Hypothalamus (tissue), 51 donors: ENCODE data around the gene IMMT.
"Not testable (repeated sequence)": the region's sequence is repeated elsewhere in the genome, so short reads cannot be mapped to it uniquely, and the experiment has no call there.

Experiments used
- DNase-seq, 51 donors: peaks; one replicate each; lab custom pipeline; 2025; lab: John Stamatoyannopoulos, UW

Gene IMMT

GRCh38 chr2:86202702-86203101 is 7.4 kb upstream of the IMMT start:
- DNase-seq = no peak

- no peak for DNase-seq
Observed at GRCh38 chr2:86202336-86202692, 7.1 kb upstream of the IMMT start.

GRCh38 chr2:86201671-86202335 is 6.5 kb upstream of the IMMT start:
- peak in 1 of 51 donors; percentile 14 for DNase-seq

- DNase-seq = not testable (repeated sequence)
Observed at GRCh38 chr2:86200564-86200963, 5.3 kb upstream of the IMMT start.

DNA sequence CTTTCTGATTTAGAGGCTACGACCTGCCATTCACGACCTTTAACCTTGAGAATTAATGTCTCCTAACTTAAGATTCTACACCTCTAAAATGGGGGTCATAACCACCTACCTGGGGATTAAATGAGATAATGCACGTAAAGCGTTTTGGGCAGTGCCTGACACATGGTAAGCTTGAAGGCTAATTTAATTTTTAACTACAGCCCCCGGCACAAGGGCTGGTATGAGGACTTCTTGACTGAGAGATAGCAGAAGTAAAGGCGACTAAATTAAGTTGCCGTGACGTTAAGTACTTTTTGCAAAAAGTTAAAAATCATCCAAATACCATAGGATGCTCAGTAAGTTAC is 4.5 kb upstream of the IMMT start:
- DNase-seq = no peak

DNA sequence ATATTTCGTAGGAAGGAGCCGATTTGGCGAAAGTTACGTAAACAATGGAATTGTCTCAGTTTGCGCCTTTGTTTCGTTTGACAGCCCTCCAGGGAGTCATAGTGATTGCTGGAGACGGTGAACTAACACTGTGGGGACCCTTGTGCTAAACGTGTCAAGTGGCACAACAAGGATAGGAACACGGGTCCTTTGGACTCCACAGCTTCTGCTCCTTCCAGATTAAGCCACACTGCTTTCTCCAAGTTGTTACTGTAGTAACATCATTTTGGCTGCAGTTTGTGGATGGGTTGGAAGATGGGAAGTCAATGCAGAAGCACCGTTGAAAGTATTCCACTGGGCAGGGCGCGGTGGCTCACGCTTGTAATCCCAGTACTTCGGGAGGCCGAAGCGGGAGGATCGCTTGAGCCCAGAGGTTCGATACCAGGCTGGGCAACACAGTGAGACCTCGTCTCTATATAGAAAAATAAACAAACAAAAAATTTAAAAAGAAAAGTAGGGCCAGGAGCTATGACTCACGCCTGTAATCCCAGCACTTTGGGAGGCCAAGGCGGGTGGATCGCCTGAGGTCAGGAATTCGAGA is 636 bp upstream of the IMMT start:
- DNase-seq = peak in 3 of 51 donors; percentile 32 to 63 (median 54)

GRCh38 chr2:86194751-86195054 is 559 bp downstream of the IMMT start:
- peak in 15 of 51 donors; percentile 86 to 96 (median 93) for DNase-seq

DNA sequence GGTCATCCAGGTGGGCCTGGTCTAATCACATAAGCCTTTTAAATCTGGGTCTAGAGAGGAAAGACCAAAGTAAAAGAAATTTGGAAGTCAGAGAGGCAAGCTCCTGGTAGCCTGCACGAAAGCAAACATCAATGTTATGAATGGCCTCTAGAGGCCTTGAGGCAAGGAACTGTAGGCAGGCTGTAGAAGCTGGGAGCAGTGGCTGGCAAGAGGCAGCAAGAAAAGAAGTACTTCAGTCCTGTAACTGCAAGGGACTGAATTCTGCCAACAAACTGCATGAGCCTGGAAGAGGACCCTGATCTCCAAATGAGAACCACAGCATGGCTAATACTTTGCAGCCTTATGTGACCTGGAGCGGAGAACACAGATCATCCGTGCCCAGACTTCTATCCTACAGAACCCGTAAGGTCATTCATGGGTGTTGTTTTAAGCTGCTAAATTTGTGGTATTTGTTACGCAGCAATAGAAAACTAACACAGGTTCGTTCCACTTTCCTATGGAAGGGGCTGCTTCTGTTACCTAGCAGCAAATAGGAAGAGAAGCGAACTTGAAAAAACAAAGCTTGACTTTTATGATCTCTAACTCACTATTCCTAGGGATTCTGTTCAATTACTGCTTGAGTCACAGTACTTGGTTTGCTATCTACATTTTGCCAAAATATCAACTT is 1.2 kb downstream of the IMMT start:
- no peak for DNase-seq

- DNase-seq = no peak
Observed at GRCh38 chr2:86189782-86190416, 5.4 kb downstream of the IMMT start.

GRCh38 chr2:86186431-86186830 is 8.8 kb downstream of the IMMT start:
- DNase-seq = no peak

DNA sequence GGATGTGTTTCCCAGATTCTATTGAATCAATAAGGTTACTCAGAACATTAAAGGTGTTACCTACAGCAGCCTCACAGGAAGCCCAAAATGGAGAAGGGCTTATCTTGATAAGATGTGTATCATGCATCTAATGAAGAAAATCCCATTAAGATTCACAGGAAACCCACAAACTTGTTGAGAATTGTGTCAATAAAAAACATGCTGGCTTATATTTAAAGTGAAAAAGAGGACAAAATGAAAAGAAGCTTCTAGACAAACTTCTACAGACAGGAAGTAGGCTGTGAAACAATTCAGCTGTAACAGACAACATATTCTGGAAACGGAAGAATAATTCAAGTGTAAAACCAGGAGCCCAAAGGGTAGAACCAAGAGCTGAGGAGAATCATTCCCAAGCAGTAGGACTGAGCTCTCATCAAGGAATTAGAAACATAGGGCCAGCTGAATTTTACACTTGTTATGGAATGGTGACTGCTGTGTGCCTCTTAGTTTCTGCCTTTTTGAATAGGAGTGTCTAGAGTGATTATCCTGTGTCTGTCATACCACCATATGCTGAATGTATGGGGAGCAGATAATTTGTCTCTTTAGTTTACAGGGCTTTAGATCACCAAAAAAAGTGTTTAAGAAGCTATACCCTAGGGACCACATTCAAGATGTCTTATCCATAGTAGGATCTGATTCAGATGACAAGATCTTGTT is 9.6 kb downstream of the IMMT start:
- no peak for DNase-seq

DNA sequence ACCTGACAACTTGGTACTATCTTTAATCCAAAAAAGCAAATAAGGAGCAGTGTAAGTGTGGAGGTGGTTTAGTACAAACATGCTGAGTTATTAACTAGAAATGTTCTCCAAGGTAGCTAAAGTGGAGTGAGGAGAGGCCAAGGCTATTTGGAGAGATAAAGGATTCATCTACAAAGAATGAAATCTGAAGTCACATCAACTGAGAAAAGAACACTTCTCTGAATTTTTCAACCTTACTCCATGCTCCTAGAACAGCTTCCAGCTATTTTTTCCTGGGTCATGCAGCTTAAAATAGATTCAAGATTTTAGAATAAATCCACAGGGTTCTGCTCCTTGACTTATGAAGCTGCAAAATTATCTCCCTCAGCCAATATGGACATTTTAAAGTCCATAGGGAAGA is 18.7 kb downstream of the IMMT start:
- no peak for DNase-seq

- no peak for DNase-seq
Observed at GRCh38 chr2:86175828-86176227, 19.4 kb downstream of the IMMT start.

GRCh38 chr2:86174445-86174844 is 20.8 kb downstream of the IMMT start:
- DNase-seq = no peak

- DNase-seq = no peak
Observed at GRCh38 chr2:86172610-86173009, 22.7 kb downstream of the IMMT start.

DNA sequence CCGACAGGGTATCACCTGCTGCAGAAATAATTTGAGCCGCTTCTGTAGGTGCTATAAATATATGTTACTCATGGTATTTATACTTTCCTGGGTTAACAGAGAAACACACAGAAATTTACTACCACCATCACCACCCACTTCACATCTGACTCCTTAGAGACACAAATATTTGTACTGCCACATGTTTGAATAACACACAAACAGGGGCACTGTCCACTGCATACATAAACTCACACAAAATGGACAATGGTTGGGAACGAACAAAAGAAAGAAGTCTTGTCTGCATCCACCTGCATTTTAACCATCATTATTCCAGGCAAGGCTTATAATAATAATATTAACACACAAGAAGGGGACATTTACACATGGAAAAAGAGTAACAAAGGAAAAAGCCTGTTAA is 24.0 kb downstream of the IMMT start:
- DNase-seq = no peak

- DNase-seq = no peak
Observed at GRCh38 chr2:86170449-86170848, 24.8 kb downstream of the IMMT start.

- DNase-seq = no peak
Observed at GRCh38 chr2:86160156-86160952, 34.9 kb downstream of the IMMT start.

DNA sequence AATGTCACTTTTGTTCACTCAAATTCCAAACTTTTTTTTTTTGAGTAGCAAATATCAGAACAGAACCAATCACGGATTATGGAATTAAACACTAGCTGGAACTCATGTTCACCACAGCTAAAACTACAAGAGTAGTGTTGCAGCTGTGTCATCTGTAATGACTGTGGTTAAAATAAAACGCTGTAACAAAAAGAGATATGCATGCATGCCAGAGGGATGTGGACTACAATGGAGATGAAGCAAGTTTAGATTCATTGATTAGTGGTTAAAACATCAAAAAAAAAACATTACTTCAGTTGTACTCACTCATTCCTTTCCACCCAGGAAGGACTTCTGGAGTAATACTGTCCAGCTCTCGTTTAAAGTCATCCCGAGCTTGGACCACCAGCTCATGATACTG is 37.0 kb downstream of the IMMT start:
- no peak for DNase-seq

GRCh38 chr2:86157009-86157556 is 38.2 kb downstream of the IMMT start:
- no peak for DNase-seq
